ENCODE results near the gene PDLIM1. TPM values are rescaled to one million over a fixed set of nuclear protein-coding genes. Genes with fewer than 3 reads are reported as not detected.

PDLIM1 gene
- total and polyA plus RNA-seq, 2 of the 13 experiments (the other 11 are each of a cell fraction or from before 2014, with no cell fraction given), result 119 to 123 TPM

DNA sequence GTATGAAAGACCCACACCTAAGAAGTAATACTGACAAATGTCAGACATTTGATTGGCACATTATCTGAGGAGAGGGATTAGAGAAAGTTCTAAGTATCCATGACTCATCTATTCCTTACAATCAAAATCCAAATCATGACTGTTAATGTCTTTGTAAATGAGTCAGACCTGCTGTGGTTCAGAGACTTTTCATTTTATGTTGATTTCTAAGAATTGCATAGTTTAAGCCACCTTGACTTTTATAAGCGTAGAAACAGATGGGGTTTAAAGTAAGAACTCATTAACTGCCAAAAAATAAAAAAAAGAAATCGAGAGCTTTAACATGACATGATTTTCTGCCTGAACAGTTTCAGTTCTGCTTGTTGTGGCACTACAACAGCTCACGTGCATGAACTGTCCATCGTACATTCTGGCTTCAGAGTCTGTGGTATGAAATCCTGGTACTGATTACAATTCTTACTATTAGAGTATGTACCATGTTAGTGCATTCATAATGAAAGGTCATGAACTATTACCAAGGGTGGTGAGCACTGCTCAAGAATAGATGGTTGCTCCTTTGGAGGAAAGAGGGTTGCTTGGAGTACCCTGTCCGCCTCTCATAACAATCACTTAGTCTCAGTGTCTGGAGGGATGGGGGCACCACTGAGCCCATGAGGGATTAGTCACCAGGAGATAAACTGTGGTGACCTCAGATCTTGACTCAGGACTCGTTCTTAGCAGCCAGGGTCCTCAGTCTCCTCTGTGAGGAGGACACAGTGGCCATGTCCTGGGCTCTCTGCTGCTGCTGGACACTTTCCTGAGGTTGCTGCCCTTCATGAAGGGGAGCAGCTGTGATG is 54.5 kb downstream of the PDLIM1 start:
- intact Hi-C loops (cut with micrococcal nuclease; ENCODE audit: unreplicated experiment) (no loop called here), in situ Hi-C loops (cut with HindIII; ENCODE audit: extremely low pct_ligation_motif_present, low pct_unique_long_range_greater_than_20kb) (loop anchor here (25.0 kb wide), 1 partner anchor 599 kb away; no protein-coding TSS in a partner anchor)
- BruUV-seq (replicated peaks), result no TSS peak
- TF ChIP-seq, protein P1, sequence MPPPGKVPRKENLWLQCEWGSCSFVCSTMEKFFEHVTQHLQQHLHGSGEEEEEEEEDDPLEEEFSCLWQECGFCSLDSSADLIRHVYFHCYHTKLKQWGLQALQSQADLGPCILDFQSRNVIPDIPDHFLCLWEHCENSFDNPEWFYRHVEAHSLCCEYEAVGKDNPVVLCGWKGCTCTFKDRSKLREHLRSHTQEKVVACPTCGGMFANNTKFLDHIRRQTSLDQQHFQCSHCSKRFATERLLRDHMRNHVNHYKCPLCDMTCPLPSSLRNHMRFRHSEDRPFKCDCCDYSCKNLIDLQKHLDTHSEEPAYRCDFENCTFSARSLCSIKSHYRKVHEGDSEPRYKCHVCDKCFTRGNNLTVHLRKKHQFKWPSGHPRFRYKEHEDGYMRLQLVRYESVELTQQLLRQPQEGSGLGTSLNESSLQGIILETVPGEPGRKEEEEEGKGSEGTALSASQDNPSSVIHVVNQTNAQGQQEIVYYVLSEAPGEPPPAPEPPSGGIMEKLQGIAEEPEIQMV (CRISPR knock-in tag; IDR thresholded peaks at IDR 0.05; ENCODE audit: low read depth), result no peak
- no peak for TF ChIP-seq FOXA1 (IDR thresholded peaks at IDR 0.05)
- no peak for TF ChIP-seq FOXA1 (CRISPR knock-in tag; IDR thresholded peaks at IDR 0.05)
- TF ChIP-seq ZKSCAN8 (CRISPR knock-in tag; IDR thresholded peaks at IDR 0.05; ENCODE audit: borderline replicate concordance), result no peak
- Histone ChIP-seq H3K36me3 (replicated peaks in 1 of 2; ENCODE audit: control insufficient read depth in 1 of 2, insufficient read depth in 2 of 2, low read length in 2 of 2) (peaks cover 31 to 59% of the 10 kb centered on the region in 2 experiments; a peak in 4 of 5 replicates), H4K20me1 (ENCODE audit: insufficient read depth, low read length) (no peaks in the 10 kb centered on the region), H3K27ac (ENCODE audit: extremely low read length, insufficient read depth, low read length) (no peak overlapping the region), H2AFZ (ENCODE audit: low read length) (no peak overlapping the region), H3K4me3 (replicated peaks in 1 of 3; ENCODE audit: insufficient read depth in 1 of 3, low read depth in 2 of 3, low read length in 3 of 3) (no peak overlapping the region), H3K4me1 (ENCODE audit: insufficient read depth, low read length) (no peaks in the 10 kb centered on the region), H3K9ac (ENCODE audit: insufficient read depth, low read depth, low read length) (no peak overlapping the region), H3K79me2 (ENCODE audit: insufficient read depth, low read length) (no peaks in the 10 kb centered on the region), H3K4me2 (ENCODE audit: low read depth, low read length) (no peak overlapping the region), H3K9me3 (ENCODE audit: low read length) (no peaks in the 10 kb centered on the region), H3K27me3 (ENCODE audit: control insufficient read depth in 1 of 2, insufficient read depth in 2 of 2, low read length in 2 of 2) (no peaks in the 10 kb centered on the region)
- ChIA-PET CTCF (ENCODE audit: low intra/inter-chr PET ratio, low total read pairs) (no interaction called here), POLR2A (no interaction called here)
- WGBS (ENCODE audit: low lambda C conversion rate), result 97% methylated on average over 4 of the region's 6 CpGs
- no peak; the same call in 2 of the 3 replicates for ATAC-seq
- FAIRE-seq, result no peak
- no peak for DNase-seq (ENCODE audit: low spot score)

DNA sequence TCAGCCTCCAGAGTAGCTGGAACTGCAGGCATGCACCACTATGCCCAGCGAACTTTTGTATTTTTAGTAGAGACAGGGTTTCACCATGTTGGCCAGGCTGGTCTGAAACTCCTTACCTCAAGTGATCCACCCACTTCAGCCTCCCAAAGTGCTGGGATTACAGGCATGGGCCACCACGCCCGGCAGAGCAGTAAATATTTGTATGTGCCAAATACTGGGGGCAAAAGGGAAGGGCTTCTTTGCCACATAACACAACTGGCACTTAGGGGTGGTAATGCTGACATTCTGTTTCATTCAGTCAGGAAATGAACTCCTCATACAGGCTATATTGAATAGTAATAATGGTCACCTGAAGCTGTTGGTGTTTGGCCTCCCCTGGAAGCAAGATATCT is 55.1 kb downstream of the PDLIM1 start:
- no peaks in the 10 kb centered on the region for H3K79me2 ChIP-seq (ENCODE audit: insufficient read depth, low read length)
- H2AFZ ChIP-seq (ENCODE audit: low read length), result no peak overlapping the region
- H3K36me3 ChIP-seq (replicated peaks in 1 of 2; ENCODE audit: control insufficient read depth in 1 of 2, insufficient read depth in 2 of 2, low read length in 2 of 2), result peaks cover 27 to 53% of the 10 kb centered on the region in 2 experiments; a peak in 4 of 5 replicates
- H3K9ac ChIP-seq (ENCODE audit: insufficient read depth, low read depth, low read length), result no peak overlapping the region
- no peaks in the 10 kb centered on the region for H3K27me3 ChIP-seq (ENCODE audit: control insufficient read depth in 1 of 2, insufficient read depth in 2 of 2, low read length in 2 of 2)
- ChIA-PET CTCF (ENCODE audit: low intra/inter-chr PET ratio, low total read pairs) (no interaction called here), POLR2A (no interaction called here)
- intact Hi-C loops (cut with micrococcal nuclease; ENCODE audit: unreplicated experiment), result no loop called here
- no peak overlapping the region for H3K4me2 ChIP-seq (ENCODE audit: low read depth, low read length)
- H3K9me3 ChIP-seq (ENCODE audit: low read length), result no peaks in the 10 kb centered on the region
- ATAC-seq (no peak), DNase-seq (ENCODE audit: low spot score) (no peak), FAIRE-seq (no peak)
- in situ Hi-C loops (cut with HindIII; ENCODE audit: extremely low pct_ligation_motif_present, low pct_unique_long_range_greater_than_20kb), result loop anchor here (25.0 kb wide), 1 partner anchor 598 kb away; no protein-coding TSS in a partner anchor
- no TSS peak for BruUV-seq (replicated peaks)
- H3K4me3 ChIP-seq (replicated peaks in 1 of 3; ENCODE audit: insufficient read depth in 1 of 3, low read depth in 2 of 3, low read length in 3 of 3), result no peak overlapping the region
- no peaks in the 10 kb centered on the region for H4K20me1 ChIP-seq (ENCODE audit: insufficient read depth, low read length)
- H3K4me1 ChIP-seq (ENCODE audit: insufficient read depth, low read length), result no peaks in the 10 kb centered on the region
- WGBS (ENCODE audit: low lambda C conversion rate), result 96% methylated on average over 3 of the region's 3 CpGs
- H3K27ac ChIP-seq (ENCODE audit: extremely low read length, insufficient read depth, low read length), result no peak overlapping the region
- no peak for TF ChIP-seq NRL (CRISPR knock-in tag; IDR thresholded peaks at IDR 0.05; ENCODE audit: borderline replicate concordance)
- no peak for TF ChIP-seq SMARCE1 (IDR thresholded peaks at IDR 0.05; ENCODE audit: borderline replicate concordance)
- no peak for TF ChIP-seq ZNF841 (CRISPR knock-in tag; IDR thresholded peaks at IDR 0.05; ENCODE audit: borderline replicate concordance)
- no peak for TF ChIP-seq ZFP36L1 (CRISPR knock-in tag; IDR thresholded peaks at IDR 0.05)
- no peak for TF ChIP-seq MIXL1 (CRISPR knock-in tag; IDR thresholded peaks at IDR 0.05)
- no peak for TF ChIP-seq PHF20 (CRISPR knock-in tag; IDR thresholded peaks at IDR 0.05)
- TF ChIP-seq, protein P2, sequence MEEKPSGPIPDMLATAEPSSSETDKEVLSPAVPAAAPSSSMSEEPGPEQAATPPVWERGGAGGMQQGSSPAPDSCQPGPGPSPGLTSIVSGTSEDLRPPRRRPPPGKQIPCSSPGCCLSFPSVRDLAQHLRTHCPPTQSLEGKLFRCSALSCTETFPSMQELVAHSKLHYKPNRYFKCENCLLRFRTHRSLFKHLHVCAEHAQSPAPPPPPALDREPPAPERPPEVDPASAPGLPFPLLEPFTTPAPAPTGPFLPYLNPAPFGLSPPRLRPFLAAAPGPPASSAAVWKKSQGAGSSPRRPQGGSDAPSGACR (CRISPR knock-in tag; IDR thresholded peaks at IDR 0.05), result no peak
- TF ChIP-seq, protein P3, sequence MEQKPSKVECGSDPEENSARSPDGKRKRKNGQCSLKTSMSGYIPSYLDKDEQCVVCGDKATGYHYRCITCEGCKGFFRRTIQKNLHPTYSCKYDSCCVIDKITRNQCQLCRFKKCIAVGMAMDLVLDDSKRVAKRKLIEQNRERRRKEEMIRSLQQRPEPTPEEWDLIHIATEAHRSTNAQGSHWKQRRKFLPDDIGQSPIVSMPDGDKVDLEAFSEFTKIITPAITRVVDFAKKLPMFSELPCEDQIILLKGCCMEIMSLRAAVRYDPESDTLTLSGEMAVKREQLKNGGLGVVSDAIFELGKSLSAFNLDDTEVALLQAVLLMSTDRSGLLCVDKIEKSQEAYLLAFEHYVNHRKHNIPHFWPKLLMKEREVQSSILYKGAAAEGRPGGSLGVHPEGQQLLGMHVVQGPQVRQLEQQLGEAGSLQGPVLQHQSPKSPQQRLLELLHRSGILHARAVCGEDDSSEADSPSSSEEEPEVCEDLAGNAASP (CRISPR knock-in tag; IDR thresholded peaks at IDR 0.05; ENCODE audit: borderline replicate concordance), result no peak
- TF ChIP-seq SP4 (CRISPR knock-in tag; IDR thresholded peaks at IDR 0.05), result no peak
